Tongue (tissue), 2 donors: ENCODE measurements around the gene PLA2G4D. TPM values are rescaled to one million over a fixed set of nuclear protein-coding genes. Genes with fewer than 3 reads are reported as not detected.
A peak's percentile ranks its signal among the peaks of the same experiment; 100 is the strongest.
"Not testable (repeated sequence)": the region's sequence is repeated elsewhere in the genome, so short reads cannot be mapped to it uniquely, and the experiment has no call there.

ENCODE experiments used
- DNase-seq: peaks from one replicate; pipeline ENCODE4 v3.0.0-alpha.2; 2015
- total RNA-seq: library from RNA; depleted of rRNA; stranded (reverse); fragments of >200 nt; gene quantifications from one replicate; pipeline ENCODE4 v1.2.3, GENCODE V29; 2014

The PLA2G4D gene
- total RNA-seq, 1 donor from 2014 or later: not detected

GRCh38 chr15:42128476-42128875 lies 34.1 kb upstream of the PLA2G4D start:
- DNase-seq: no peak

GRCh38 chr15:42123546-42123945 lies 29.2 kb upstream of the PLA2G4D start:
- DNase-seq: no peak

- no peak for DNase-seq
Measured at GRCh38 chr15:42121682-42122081, 27.3 kb upstream of the PLA2G4D start.

GRCh38 chr15:42121021-42121420 lies 26.7 kb upstream of the PLA2G4D start:
- DNase-seq: no peak

- DNase-seq: no peak
Measured at GRCh38 chr15:42120285-42120684, 25.9 kb upstream of the PLA2G4D start.

GRCh38 chr15:42119446-42119760 lies 25.0 kb upstream of the PLA2G4D start:
- DNase-seq: no peak

GRCh38 chr15:42118650-42119445 lies 24.5 kb upstream of the PLA2G4D start:
- DNase-seq: peak; percentile 62

GRCh38 chr15:42111924-42112323 lies 17.6 kb upstream of the PLA2G4D start:
- DNase-seq: no peak

- no peak for DNase-seq
Measured at GRCh38 chr15:42110367-42110766, 16.0 kb upstream of the PLA2G4D start.

GRCh38 chr15:42108806-42109205 lies 14.4 kb upstream of the PLA2G4D start:
- no peak for DNase-seq

GRCh38 chr15:42108189-42108588 lies 13.8 kb upstream of the PLA2G4D start:
- no peak for DNase-seq

GRCh38 chr15:42107473-42107872 lies 13.1 kb upstream of the PLA2G4D start:
- peak; percentile 81 for DNase-seq

- no peak for DNase-seq
Measured at GRCh38 chr15:42106288-42106687, 11.9 kb upstream of the PLA2G4D start.

- DNase-seq: no peak
Measured at GRCh38 chr15:42104095-42104891, 9.9 kb upstream of the PLA2G4D start.

GRCh38 chr15:42102646-42103235 lies 8.4 kb upstream of the PLA2G4D start:
- DNase-seq: no peak

GRCh38 chr15:42101861-42102260 lies 7.5 kb upstream of the PLA2G4D start:
- no peak for DNase-seq

- DNase-seq: no peak
Measured at GRCh38 chr15:42100021-42100800, 5.8 kb upstream of the PLA2G4D start.

- no peak for DNase-seq
Measured at GRCh38 chr15:42097018-42097417, 2.7 kb upstream of the PLA2G4D start.

GRCh38 chr15:42093966-42094365 lies 396 bp downstream of the PLA2G4D start:
- no peak for DNase-seq

GRCh38 chr15:42092398-42093318 lies 1.7 kb downstream of the PLA2G4D start:
- no peak for DNase-seq

- not testable (repeated sequence) for DNase-seq
Measured at GRCh38 chr15:42091753-42092397, 2.5 kb downstream of the PLA2G4D start.
